HG03196 (cell line): Measurements from ENCODE around the gene TMEM238L.
"Not testable (repeated sequence)": the region's sequence is repeated elsewhere in the genome, so short reads cannot be mapped to it uniquely, and the experiment has no call there.

Experiments
- ATAC-seq: cut with Tn5 transposase; IDR thresholded peaks from one replicate; pipeline ENCODE4 v1.9.1; 2021; ENCODE audit not compliant: unreplicated experiment

The TMEM238L gene

GRCh38 chr17:10803830-10804475 lies at the start of gene TMEM238L:
TSS of gene TMEM238L (minus strand) at chr17:10804099. CDS start at chr17:10803963, 136 bp downstream.
- ATAC-seq = no peak

GRCh38 chr17:10846636-10847035 lies 42.7 kb upstream of the TMEM238L start:
- ATAC-seq = not testable (repeated sequence)

GRCh38 chr17:10845388-10845751 lies 41.5 kb upstream of the TMEM238L start:
- ATAC-seq = no peak

- ATAC-seq = peak; percentile 75
These were observed 40.9 kb upstream of the TMEM238L start for GRCh38 chr17:10844621-10845387.

GRCh38 chr17:10843811-10844210 lies 39.9 kb upstream of the TMEM238L start:
- no peak for ATAC-seq

GRCh38 chr17:10842658-10843057 lies 38.8 kb upstream of the TMEM238L start:
- no peak for ATAC-seq

GRCh38 chr17:10838682-10839081 lies 34.8 kb upstream of the TMEM238L start:
- no peak for ATAC-seq

GRCh38 chr17:10837921-10838320 lies 34.0 kb upstream of the TMEM238L start, which contains the start of gene PIRT:
TSS of gene PIRT (minus strand) at chr17:10838087. CDS start at chr17:10825645, 12,442 bp downstream.
- ATAC-seq = no peak

GRCh38 chr17:10836966-10837590 lies 33.2 kb upstream of the TMEM238L start:
- no peak for ATAC-seq

- ATAC-seq = no peak
These were observed 32.2 kb upstream of the TMEM238L start for GRCh38 chr17:10836145-10836544.

GRCh38 chr17:10831696-10832095 lies 27.8 kb upstream of the TMEM238L start:
- ATAC-seq = no peak

- ATAC-seq = no peak
These were observed 24.1 kb upstream of the TMEM238L start for GRCh38 chr17:10827898-10828552.

- no peak for ATAC-seq
These were observed 21.0 kb upstream of the TMEM238L start for GRCh38 chr17:10824874-10825273.

- ATAC-seq = no peak
These were observed 17.9 kb upstream of the TMEM238L start for GRCh38 chr17:10821770-10822169.

- no peak for ATAC-seq
These were observed 17.2 kb upstream of the TMEM238L start for GRCh38 chr17:10821054-10821453.

- no peak for ATAC-seq
These were observed 11.4 kb upstream of the TMEM238L start for GRCh38 chr17:10815319-10815718.

- no peak for ATAC-seq
These were observed 10.2 kb upstream of the TMEM238L start for GRCh38 chr17:10814075-10814474.

GRCh38 chr17:10812674-10813073 lies 8.8 kb upstream of the TMEM238L start:
- ATAC-seq = no peak

GRCh38 chr17:10809605-10810004 lies 5.7 kb upstream of the TMEM238L start:
- ATAC-seq = no peak

GRCh38 chr17:10807704-10808128 lies 3.8 kb upstream of the TMEM238L start:
- ATAC-seq = no peak

GRCh38 chr17:10806545-10807262 lies 2.8 kb upstream of the TMEM238L start:
- no peak for ATAC-seq
